ENCODE measurements around the gene DND1.
"Not testable (repeated sequence)": the region's sequence is repeated elsewhere in the genome, so short reads cannot be mapped to it uniquely, and the experiment has no call there.

GRCh38 chr5:140624886-140625285 is 48.5 kb downstream of the DND1 start:
- not testable (repeated sequence) for TF ChIP-seq ESRRA (CRISPR knock-in tag; IDR thresholded peaks at IDR 0.05; ENCODE audit: borderline replicate concordance); ELF4 (CRISPR knock-in tag; IDR thresholded peaks at IDR 0.05; ENCODE audit: low read depth)
